Body of pancreas (tissue), 4 donors: ENCODE measurements around the gene TOMM70.

ENCODE experiments used
- POLR2A ChIP-seq, 3 donors: fragments of 450-650 bp; IDR thresholded peaks; one replicate each; pipeline ENCODE4 v1.6.1; 2016; ENCODE audit warnings: antibody characterized with exemption in 3 of 3, mild to moderate bottlenecking in 2 of 3
- TF ChIP-seq, protein P1 (sequence below), 7 experiments: fragments of 450-650 bp in 4 of 7; fragments of 200-600 bp in 3 of 7; sonication (generic) in 3 of 7; IDR thresholded peaks; one replicate each; pipeline ENCODE4 v1.5.1; 2016 to 2019; ENCODE audit warnings: antibody characterized with exemption in 7 of 7

DNA sequence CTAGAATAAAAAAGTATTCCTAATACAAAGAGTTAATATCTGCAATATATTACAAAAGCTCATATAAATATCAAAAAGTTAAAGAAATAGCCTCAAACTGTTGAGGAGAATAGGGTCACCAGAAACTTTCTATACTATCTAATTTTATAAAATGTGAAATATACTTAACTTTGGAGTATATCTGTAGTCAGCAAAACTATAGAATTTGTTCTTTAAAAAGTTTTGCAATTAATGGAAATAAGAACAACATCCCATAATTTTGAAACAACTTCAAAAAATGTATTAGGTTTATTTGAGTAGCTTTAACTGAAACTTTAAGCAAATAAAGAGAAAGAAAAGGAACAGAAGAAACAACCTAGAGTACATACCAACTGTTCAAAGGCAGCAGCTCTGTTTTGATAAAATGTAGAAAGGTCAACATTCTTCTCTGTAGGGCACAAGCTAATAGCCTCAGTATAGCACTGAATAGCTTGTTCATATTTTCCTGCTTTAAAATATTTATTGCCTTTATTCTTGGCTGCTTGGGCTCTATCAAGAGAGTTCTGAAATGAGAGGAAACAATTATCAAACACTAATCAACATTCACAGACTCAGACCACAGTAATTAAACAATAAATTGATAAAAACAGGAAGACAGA, 14.3 kb downstream of the TOMM70 start:
- TF ChIP-seq, protein P1, sequence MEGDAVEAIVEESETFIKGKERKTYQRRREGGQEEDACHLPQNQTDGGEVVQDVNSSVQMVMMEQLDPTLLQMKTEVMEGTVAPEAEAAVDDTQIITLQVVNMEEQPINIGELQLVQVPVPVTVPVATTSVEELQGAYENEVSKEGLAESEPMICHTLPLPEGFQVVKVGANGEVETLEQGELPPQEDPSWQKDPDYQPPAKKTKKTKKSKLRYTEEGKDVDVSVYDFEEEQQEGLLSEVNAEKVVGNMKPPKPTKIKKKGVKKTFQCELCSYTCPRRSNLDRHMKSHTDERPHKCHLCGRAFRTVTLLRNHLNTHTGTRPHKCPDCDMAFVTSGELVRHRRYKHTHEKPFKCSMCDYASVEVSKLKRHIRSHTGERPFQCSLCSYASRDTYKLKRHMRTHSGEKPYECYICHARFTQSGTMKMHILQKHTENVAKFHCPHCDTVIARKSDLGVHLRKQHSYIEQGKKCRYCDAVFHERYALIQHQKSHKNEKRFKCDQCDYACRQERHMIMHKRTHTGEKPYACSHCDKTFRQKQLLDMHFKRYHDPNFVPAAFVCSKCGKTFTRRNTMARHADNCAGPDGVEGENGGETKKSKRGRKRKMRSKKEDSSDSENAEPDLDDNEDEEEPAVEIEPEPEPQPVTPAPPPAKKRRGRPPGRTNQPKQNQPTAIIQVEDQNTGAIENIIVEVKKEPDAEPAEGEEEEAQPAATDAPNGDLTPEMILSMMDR (IDR thresholded peaks at IDR 0.05) = no peak
- TF ChIP-seq POLR2A (IDR thresholded peaks at IDR 0.05) = no peak
